HEK293 (cell line): ENCODE data around the gene TACR2.

Experiments
- CTCF ChIA-PET: fragments of 350-600 bp; formaldehyde crosslinking; extraction: SDS; loops from one replicate; lab custom pipeline; 2021; ENCODE audit warnings: antibody characterized with exemption; lab: Yijun Ruan, JAX
- POLR2A ChIA-PET: fragments of 300-600 bp; formaldehyde crosslinking; extraction: SDS; loops from one replicate; lab custom pipeline; 2020; ENCODE audit warnings: antibody characterized with exemption, inconsistent platforms; lab: Yijun Ruan, JAX
- H3K27ac ChIP-seq: fragments of 200-500 bp; sonication (Bioruptor generic); 2 replicates; pipeline ENCODE4 v1.5.1; 2014; ENCODE audit warnings: low read depth, low read length, control low read depth, inconsistent platforms; ENCODE audit errors: extremely low read depth
- H3K36me3 ChIP-seq, 2 experiments: fragments of 200-500 bp in 1 of 2; sonication (Bioruptor generic) in 1 of 2; 1 replicate in 1 of 2; 2 replicates in 1 of 2; pipeline ENCODE4 v1.5.1; 2014 to 2017; ENCODE audit warnings: inconsistent platforms in 2 of 2, low read length in 2 of 2; ENCODE audit not compliant: control insufficient read depth in 2 of 2, insufficient read depth in 1 of 2
- H3K4me1 ChIP-seq: fragments of 200-500 bp; sonication (Bioruptor generic); 2 replicates; pipeline ENCODE4 v1.5.1; 2014; ENCODE audit warnings: mild to moderate bottlenecking, low read length, inconsistent platforms; ENCODE audit not compliant: control insufficient read depth, insufficient read depth
- H3K4me3 ChIP-seq: 2 replicates; pipeline ENCODE4 v1.5.1; 2011; ENCODE audit warnings: low read depth, mild to moderate bottlenecking, control low read depth, low read length, moderate library complexity
- H3K9me3 ChIP-seq: fragments of 200-500 bp; sonication (Bioruptor generic); 2 replicates; pipeline ENCODE4 v1.5.1; 2014; ENCODE audit warnings: low read depth, low read length, inconsistent platforms; ENCODE audit not compliant: control insufficient read depth, insufficient read depth
- INSM2 ChIP-seq: fragments of 450-650 bp; formaldehyde crosslinking; IDR thresholded peaks from 2 replicates; pipeline ENCODE4 v1.5.1; 2016; ENCODE audit warnings: missing biosample characterization, missing genetic modification characterization
- KLF1 ChIP-seq: fragments of 450-650 bp; formaldehyde crosslinking; IDR thresholded peaks from 2 replicates; pipeline ENCODE4 v1.5.1; 2016; ENCODE audit warnings: missing biosample characterization, missing genetic modification characterization
- PBX3 ChIP-seq: sonication (generic); formaldehyde crosslinking; IDR thresholded peaks from 2 replicates; pipeline ENCODE4 v1.8.1; 2022; ENCODE audit warnings: mild to moderate bottlenecking, moderate library complexity, missing genetic modification reagents
- PRDM1 ChIP-seq: fragments of 450-650 bp; formaldehyde crosslinking; IDR thresholded peaks from 2 replicates; pipeline ENCODE4; 2016; ENCODE audit warnings: missing biosample characterization, missing genetic modification characterization
- SP2 ChIP-seq: fragments of 450-650 bp; formaldehyde crosslinking; IDR thresholded peaks from 2 replicates; pipeline ENCODE4 v1.5.1; 2016; ENCODE audit warnings: missing biosample characterization, missing genetic modification characterization
- TRIM28 ChIP-seq: IDR thresholded peaks from 2 replicates; pipeline ENCODE4 v1.6.1; 2011; ENCODE audit warnings: low read length, control low read depth, borderline replicate concordance
- YY2 ChIP-seq: fragments of 450-650 bp; formaldehyde crosslinking; IDR thresholded peaks from 2 replicates; pipeline ENCODE4 v1.5.1; 2016; ENCODE audit warnings: missing biosample characterization, missing genetic modification characterization
- ZBTB11 ChIP-seq: fragments of 450-650 bp; formaldehyde crosslinking; conservative IDR thresholded peaks from 2 replicates; pipeline ENCODE4 v1.5.1; 2016; ENCODE audit warnings: low read depth, missing biosample characterization, missing genetic modification characterization
- ZBTB17 ChIP-seq: fragments of 450-650 bp; formaldehyde crosslinking; IDR thresholded peaks from 2 replicates; pipeline ENCODE4 v1.5.1; 2016; ENCODE audit warnings: missing biosample characterization, missing genetic modification characterization
- ZNF112 ChIP-seq: fragments of 450-650 bp; formaldehyde crosslinking; IDR thresholded peaks from 2 replicates; pipeline ENCODE4 v1.5.0; 2017; ENCODE audit warnings: missing biosample characterization, missing genetic modification characterization
- ZNF133 ChIP-seq: fragments of 450-650 bp; formaldehyde crosslinking; IDR thresholded peaks from 2 replicates; pipeline ENCODE4 v1.5.1; 2016; ENCODE audit warnings: missing biosample characterization, missing genetic modification characterization
- ZNF138 ChIP-seq: fragments of 450-650 bp; formaldehyde crosslinking; IDR thresholded peaks from 2 replicates; pipeline ENCODE4 v1.5.1; 2016; ENCODE audit warnings: missing biosample characterization, missing genetic modification characterization, borderline replicate concordance
- ZNF175 ChIP-seq: fragments of 450-650 bp; formaldehyde crosslinking; IDR thresholded peaks from 2 replicates; pipeline ENCODE4 v1.5.1; 2016; ENCODE audit warnings: missing biosample characterization, missing genetic modification characterization
- ZNF19 ChIP-seq: fragments of 450-650 bp; formaldehyde crosslinking; IDR thresholded peaks from 2 replicates; pipeline ENCODE4; 2016; ENCODE audit warnings: missing biosample characterization, missing genetic modification characterization, low read depth
- ZNF211 ChIP-seq: fragments of 450-650 bp; formaldehyde crosslinking; IDR thresholded peaks from 2 replicates; pipeline ENCODE4 v1.5.1; 2016; ENCODE audit warnings: low read depth, missing biosample characterization, missing genetic modification characterization
- ZNF24 ChIP-seq: fragments of 450-650 bp; formaldehyde crosslinking; IDR thresholded peaks from 2 replicates; pipeline ENCODE4 v1.5.1; 2016; ENCODE audit warnings: missing biosample characterization, missing genetic modification characterization
- ZNF292 ChIP-seq: fragments of 450-650 bp; formaldehyde crosslinking; IDR thresholded peaks from 2 replicates; pipeline ENCODE4 v1.5.1; 2016; ENCODE audit warnings: low read depth, missing biosample characterization, missing genetic modification characterization, borderline replicate concordance
- ZNF335 ChIP-seq: fragments of 450-650 bp; formaldehyde crosslinking; conservative IDR thresholded peaks from 2 replicates; pipeline ENCODE4 v1.5.1; 2016; ENCODE audit warnings: missing biosample characterization, missing genetic modification characterization
- ZNF341 ChIP-seq: fragments of 450-650 bp; formaldehyde crosslinking; IDR thresholded peaks from 2 replicates; pipeline ENCODE4; 2016; ENCODE audit warnings: low read depth, missing biosample characterization, missing genetic modification characterization
- ZNF366 ChIP-seq: fragments of 450-650 bp; formaldehyde crosslinking; conservative IDR thresholded peaks from 2 replicates; pipeline ENCODE4 v1.5.1; 2016; ENCODE audit warnings: missing biosample characterization, missing genetic modification characterization
- ZNF423 ChIP-seq: fragments of 450-650 bp; formaldehyde crosslinking; IDR thresholded peaks from 2 replicates; pipeline ENCODE4 v1.5.1; 2016; ENCODE audit warnings: missing biosample characterization, missing genetic modification characterization
- ZNF561 ChIP-seq: fragments of 450-650 bp; IDR thresholded peaks from 2 replicates; pipeline ENCODE4 v1.5.1; 2018; ENCODE audit warnings: missing biosample characterization, missing genetic modification characterization, borderline replicate concordance
- ZNF704 ChIP-seq: fragments of 450-650 bp; formaldehyde crosslinking; IDR thresholded peaks from 2 replicates; pipeline ENCODE4 v1.5.1; 2016; ENCODE audit warnings: missing biosample characterization, missing genetic modification characterization

The TACR2 gene

GRCh38 chr10:69455006-69455763, 38.5 kb upstream of the TACR2 start:
- Histone ChIP-seq H3K27ac (no peak overlapping the region), H3K36me3 (peaks cover 0 to 7% of the 10 kb centered on the region in 2 experiments; a peak in 2 of 3 replicates), H3K9me3 (no peaks in the 10 kb centered on the region), H3K4me3 (no peak overlapping the region), H3K4me1 (peaks cover 3% of the 10 kb centered on the region; the same call in 1 of the 2 replicates)
- no peak for TF ChIP-seq ZBTB11
- peak; percentile 84 for TF ChIP-seq ZNF366 (tag by site-specific recombination)
- TF ChIP-seq PRDM1 (tag by site-specific recombination): peak; percentile 54; the same call in 1 of the 2 replicates
- POLR2A ChIA-PET: interaction anchor here (0.7 kb wide), 1 partner anchor 285 kb away, joined by 4 read pairs; no protein-coding TSS in a partner anchor
- CTCF ChIA-PET: interaction anchor here (0.6 to 1.1 kb wide), 3 partner anchors 15 to 386 kb away, joined by 3 to 4 read pairs (median 4); no protein-coding TSS in a partner anchor

GRCh38 chr10:69453795-69454194, 37.1 kb upstream of the TACR2 start:
- POLR2A ChIA-PET: no interaction called here
- Histone ChIP-seq H3K4me1 (peaks cover 3% of the 10 kb centered on the region; the same call in 1 of the 2 replicates), H3K27ac (no peak overlapping the region), H3K4me3 (no peak overlapping the region), H3K36me3 (peaks cover 0 to 7% of the 10 kb centered on the region in 2 experiments; a peak in 2 of 3 replicates), H3K9me3 (no peaks in the 10 kb centered on the region)
- TF ChIP-seq ZNF211 (tag by site-specific recombination) (no peak), YY2 (tag by site-specific recombination) (no peak), TRIM28 (no peak), ZBTB17 (tag by site-specific recombination) (no peak), ZNF24 (tag by site-specific recombination) (no peak), ZNF133 (no peak), ZNF292 (tag by site-specific recombination) (no peak), SP2 (tag by site-specific recombination) (no peak), ZNF335 (tag by site-specific recombination) (no peak)
- CTCF ChIA-PET: interaction anchor here (1.1 kb wide), 1 partner anchor 14 kb away, joined by 3 read pairs; no protein-coding TSS in a partner anchor

GRCh38 chr10:69452676-69453415, 36.1 kb upstream of the TACR2 start:
- Histone ChIP-seq H3K27ac (no peak overlapping the region), H3K36me3 (peaks cover 0 to 7% of the 10 kb centered on the region in 2 experiments; a peak in 2 of 3 replicates), H3K4me3 (no peak overlapping the region), H3K9me3 (no peaks in the 10 kb centered on the region), H3K4me1 (no peaks in the 10 kb centered on the region; the same call in 1 of the 2 replicates)
- POLR2A ChIA-PET: no interaction called here
- CTCF ChIA-PET: interaction anchor here (0.5 to 0.9 kb wide), 3 partner anchors 54 to 626 kb away, joined by 3 read pairs; partner anchors contain the start of gene STOX1
- TF ChIP-seq ZNF704 (tag by site-specific recombination) (no peak), INSM2 (tag by site-specific recombination) (no peak), ZNF138 (tag by site-specific recombination) (no peak), ZNF423 (tag by site-specific recombination) (no peak), ZNF341 (tag by site-specific recombination) (no peak), PBX3 (CRISPR knock-in tag) (no peak), KLF1 (tag by site-specific recombination) (peak; percentile 49; the same call in 1 of the 2 replicates), ZNF175 (no peak), ZNF19 (tag by site-specific recombination) (no peak), ZNF112 (tag by site-specific recombination) (no peak), ZNF561 (tag by site-specific recombination) (no peak)
